ENCODE measurements around the gene CYP3A5. TPM values are rescaled to one million over a fixed set of nuclear protein-coding genes. Genes with fewer than 3 reads are reported as not detected.

CYP3A5 gene
- total and polyA plus RNA-seq, 9 of the 15 experiments (the other 6 are each of a cell fraction or from before 2014, with no cell fraction given): 0.73 to 2.8 (median 1.5) TPM

DNA sequence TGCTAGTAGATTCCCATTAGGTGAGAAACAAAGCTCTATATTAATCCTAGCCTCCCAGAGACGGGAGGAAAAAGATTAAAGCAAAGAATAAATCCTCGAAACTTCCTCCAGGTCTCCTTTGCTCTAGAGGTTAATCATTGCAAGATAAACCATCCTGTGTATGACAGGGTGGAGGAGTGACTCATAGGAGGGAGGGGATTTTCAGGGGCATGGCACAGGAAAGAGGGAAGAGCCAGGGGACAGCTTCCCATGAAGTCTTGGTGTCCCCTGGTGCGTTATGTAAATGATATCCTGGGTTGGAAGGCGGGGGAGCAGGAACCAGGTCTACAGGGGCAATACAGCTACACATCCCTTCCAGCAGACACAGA lies 780 bp downstream of the CYP3A5 start (continued):
- no peak for TF ChIP-seq ZC3H4 (CRISPR knock-in tag; IDR thresholded peaks at IDR 0.05; ENCODE audit: borderline replicate concordance)
- no peak for TF ChIP-seq GTF2E2 (tag; IDR thresholded peaks at IDR 0.05)
- TF ChIP-seq EP400 (IDR thresholded peaks at IDR 0.05): no peak
- peak; percentile 63; the same call in 1 of the 2 replicates for TF ChIP-seq ZBTB7A (IDR thresholded peaks at IDR 0.05; ENCODE audit: borderline replicate concordance, control insufficient read depth, low read depth, low read length)
- 0 out of 4 replicates have a peak, but pooled peaks of 1 of the 2 experiments have one; percentile 5 for TF ChIP-seq NRF1 (conservative IDR thresholded peaks at IDR 0.05 in 1 of 2, IDR thresholded peaks at IDR 0.05 in 1 of 2)
- TF ChIP-seq NR2C1 (IDR thresholded peaks at IDR 0.05): no peak
- TF ChIP-seq NR2C1 (tag; IDR thresholded peaks at IDR 0.05): no peak
- no peak for TF ChIP-seq ZNF75A (CRISPR knock-in tag; IDR thresholded peaks at IDR 0.05)
- no peak for TF ChIP-seq ARID2 (IDR thresholded peaks at IDR 0.05)
- TF ChIP-seq ESRRA (IDR thresholded peaks at IDR 0.05; ENCODE audit: borderline replicate concordance, low read depth): peak; percentile 31; the same call in 1 of the 2 replicates
- TF ChIP-seq KLF1 (tag; IDR thresholded peaks at IDR 0.05): no peak
- no peak for TF ChIP-seq WHSC1 (IDR thresholded peaks at IDR 0.05; ENCODE audit: low read length)
- TF ChIP-seq CREB3 (tag; conservative IDR thresholded peaks at IDR 0.05; ENCODE audit: low read depth): no peak
- no peak for TF ChIP-seq POLR3A (IDR thresholded peaks at IDR 0.05; ENCODE audit: borderline replicate concordance, extremely low read depth, insufficient read depth, insufficient read length)
- TF ChIP-seq CHD1 (IDR thresholded peaks at IDR 0.05; ENCODE audit: low read length): no peak
- no peak for TF ChIP-seq ZBTB43 (CRISPR knock-in tag; IDR thresholded peaks at IDR 0.05)
- TF ChIP-seq SMARCE1 (IDR thresholded peaks at IDR 0.05): peak; percentile 88
- no peak for TF ChIP-seq PRPF4 (IDR thresholded peaks at IDR 0.05; ENCODE audit: insufficient read depth, low read depth, low read length, poor library complexity, severe bottlenecking)
- no peak for TF ChIP-seq HMGN3 (IDR thresholded peaks at IDR 0.05; ENCODE audit: borderline replicate concordance, extremely low read depth, insufficient read length, low read depth, low read length)
- TF ChIP-seq ZNF561 (CRISPR knock-in tag; conservative IDR thresholded peaks at IDR 0.05): no peak
- TF ChIP-seq MBD2 (IDR thresholded peaks at IDR 0.05; ENCODE audit: borderline replicate concordance, low read depth): 0 out of 2 replicates have a peak, but pooled peaks have one; percentile 41
- TF ChIP-seq, protein P1, sequence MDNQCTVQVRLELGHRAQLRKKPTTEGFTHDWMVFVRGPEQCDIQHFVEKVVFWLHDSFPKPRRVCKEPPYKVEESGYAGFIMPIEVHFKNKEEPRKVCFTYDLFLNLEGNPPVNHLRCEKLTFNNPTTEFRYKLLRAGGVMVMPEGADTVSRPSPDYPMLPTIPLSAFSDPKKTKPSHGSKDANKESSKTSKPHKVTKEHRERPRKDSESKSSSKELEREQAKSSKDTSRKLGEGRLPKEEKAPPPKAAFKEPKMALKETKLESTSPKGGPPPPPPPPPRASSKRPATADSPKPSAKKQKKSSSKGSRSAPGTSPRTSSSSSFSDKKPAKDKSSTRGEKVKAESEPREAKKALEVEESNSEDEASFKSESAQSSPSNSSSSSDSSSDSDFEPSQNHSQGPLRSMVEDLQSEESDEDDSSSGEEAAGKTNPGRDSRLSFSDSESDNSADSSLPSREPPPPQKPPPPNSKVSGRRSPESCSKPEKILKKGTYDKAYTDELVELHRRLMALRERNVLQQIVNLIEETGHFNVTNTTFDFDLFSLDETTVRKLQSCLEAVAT (IDR thresholded peaks at IDR 0.05): no peak
- no peak for TF ChIP-seq ZNF589 (CRISPR knock-in tag; IDR thresholded peaks at IDR 0.05; ENCODE audit: low read depth)
- TF ChIP-seq ZNF551 (CRISPR knock-in tag; IDR thresholded peaks at IDR 0.05): no peak
- TF ChIP-seq ZNF140 (CRISPR knock-in tag; IDR thresholded peaks at IDR 0.05): no peak
- peak; percentile 58; the same call in 1 of the 2 replicates for TF ChIP-seq MTA3 (IDR thresholded peaks at IDR 0.05; ENCODE audit: borderline replicate concordance)

Data from K562 (cell line).